HepG2 (cell line): ENCODE data around the gene HPS1. TPM values are rescaled to one million over a fixed set of nuclear protein-coding genes. Genes with fewer than 3 reads are reported as not detected.

Source experiments
- ATAC-seq: fragments of 200-7000 bp; cut with Tn5 transposase; 3 replicates; pipeline ENCODE4 v1.9.1; 2020; ENCODE audit warnings: mild to moderate bottlenecking, moderate library complexity
- BruUV-seq: library from RNA; stranded (reverse); fragments of 400-500 nt; replicated peaks from 2 replicates; lab custom pipeline; 2021; lab: Mats Ljungman, UMichigan
- CTCF ChIA-PET: fragments of 300-600 bp; formaldehyde crosslinking; extraction: SDS; loops from one replicate; lab custom pipeline; 2021; ENCODE audit warnings: low total read pairs, inconsistent platforms, low intra/inter-chr PET ratio; lab: Yijun Ruan, JAX
- POLR2A ChIA-PET: fragments of 350-600 bp; sonication (Branson Sonifier 250); formaldehyde crosslinking; loops from one replicate; lab custom pipeline; 2020; ENCODE audit warnings: antibody characterized with exemption, inconsistent platforms; lab: Yijun Ruan, JAX
- DNase-seq: peaks from one replicate; pipeline ENCODE4 v3.0.0-alpha.2; 2015; ENCODE audit warnings: low spot score
- FAIRE-seq: peaks from 3 replicates; lab custom pipeline; 2011; peaks lifted over from hg19 to GRCh38; lab: Jason Lieb, UNC
- H2AFZ ChIP-seq: one replicate; pipeline ENCODE4 v1.6.1; 2011; ENCODE audit warnings: low read length, inconsistent platforms
- H3K27ac ChIP-seq: fragments of 300-600 bp; 3 replicates; pipeline ENCODE4 v1.8.0; 2011; ENCODE audit warnings: mixed run types, mild to moderate bottlenecking, mixed read lengths, low read length, inconsistent platforms; ENCODE audit not compliant: insufficient read depth; ENCODE audit errors: extremely low read length
- H3K27me3 ChIP-seq, 2 experiments: fragments of 200-600 bp in 1 of 2; 2 replicates in 1 of 2; 3 replicates in 1 of 2; pipeline versions ENCODE4 v1.6.0 to v1.8.0; 2011; ENCODE audit warnings: low read length in 2 of 2, mild to moderate bottlenecking in 2 of 2, moderate library complexity in 2 of 2, inconsistent platforms in 1 of 2; ENCODE audit not compliant: insufficient read depth in 2 of 2, control insufficient read depth in 1 of 2
- H3K36me3 ChIP-seq, 2 experiments: fragments of 200-600 bp in 1 of 2; replicated peaks in 1 of 2; 2 replicates in 1 of 2; 3 replicates in 1 of 2; pipeline versions ENCODE4 v1.5.1 to v1.8.0; 2011; ENCODE audit warnings: low read length in 2 of 2, inconsistent platforms in 1 of 2; ENCODE audit not compliant: insufficient read depth in 2 of 2, control insufficient read depth in 1 of 2
- H3K4me1 ChIP-seq: 2 replicates; pipeline ENCODE4 v1.5.1; 2012; ENCODE audit warnings: low read length, inconsistent platforms; ENCODE audit not compliant: insufficient read depth
- H3K4me2 ChIP-seq: 2 replicates; pipeline ENCODE4 v1.6.0; 2011; ENCODE audit warnings: low read depth, low read length, inconsistent platforms
- H3K4me3 ChIP-seq, 3 experiments: fragments of 200-600 bp in 1 of 3; sonication (generic), shearing (Covaris generic) in 1 of 3; replicated peaks in 1 of 3; 2 replicates each; pipeline ENCODE4 v1.5.1; 2011 to 2016; ENCODE audit warnings: low read length in 3 of 3, inconsistent platforms in 2 of 3, low read depth in 2 of 3, mild to moderate bottlenecking in 2 of 3, control low read depth in 1 of 3, mixed read lengths in 1 of 3; ENCODE audit not compliant: insufficient read depth in 1 of 3
- H3K79me2 ChIP-seq: one replicate; pipeline ENCODE4 v1.6.1; 2011; ENCODE audit warnings: low read length, inconsistent platforms; ENCODE audit not compliant: insufficient read depth
- H3K9ac ChIP-seq: 2 replicates; pipeline ENCODE4 v1.6.0; 2011; ENCODE audit warnings: mild to moderate bottlenecking, low read depth, low read length, inconsistent platforms; ENCODE audit not compliant: insufficient read depth
- H3K9me3 ChIP-seq: 2 replicates; pipeline ENCODE4 v1.5.1; 2012; ENCODE audit warnings: mild to moderate bottlenecking, low read length
- H4K20me1 ChIP-seq: 2 replicates; pipeline ENCODE4 v1.6.0; 2011; ENCODE audit warnings: inconsistent platforms, mild to moderate bottlenecking, low read length, moderate library complexity; ENCODE audit not compliant: insufficient read depth
- ATF4 ChIP-seq, 2 experiments: fragments of 450-650 bp in 1 of 2; sonication (generic) in 1 of 2; formaldehyde crosslinking; IDR thresholded peaks; 2 replicates each; pipeline versions ENCODE4 v1.5.0 to v1.8.0; 2020 to 2022; ENCODE audit warnings: mild to moderate bottlenecking in 1 of 2, missing genetic modification reagents in 1 of 2
- ELF4 ChIP-seq: sonication (generic); formaldehyde crosslinking; IDR thresholded peaks from 2 replicates; pipeline ENCODE4 v1.5.0; 2020; ENCODE audit warnings: missing genetic modification reagents, mild to moderate bottlenecking, moderate library complexity, borderline replicate concordance
- HHEX ChIP-seq: IDR thresholded peaks from 2 replicates; pipeline ENCODE4 v1.6.1; 2016; ENCODE audit warnings: control low read depth
- SOX5 ChIP-seq: IDR thresholded peaks from 2 replicates; pipeline ENCODE4 v1.6.1; 2016; ENCODE audit warnings: borderline replicate concordance
- ZBTB7A ChIP-seq: sonication (generic); formaldehyde crosslinking; IDR thresholded peaks from 2 replicates; pipeline ENCODE4 v1.8.0; 2022; ENCODE audit warnings: mild to moderate bottlenecking, missing genetic modification reagents
- ZNF10 ChIP-seq: sonication (generic); formaldehyde crosslinking; IDR thresholded peaks from 2 replicates; pipeline ENCODE4 v1.4.0; 2020; ENCODE audit warnings: mild to moderate bottlenecking, low read depth, missing genetic modification reagents, borderline replicate concordance
- ZNF607 ChIP-seq: sonication (generic); formaldehyde crosslinking; IDR thresholded peaks from 2 replicates; pipeline ENCODE4 v1.5.1; 2020; ENCODE audit warnings: missing genetic modification reagents, mild to moderate bottlenecking, borderline replicate concordance
- ZNF775 ChIP-seq: sonication (generic); formaldehyde crosslinking; IDR thresholded peaks from 2 replicates; pipeline ENCODE4 v1.4.0; 2020; ENCODE audit warnings: missing genetic modification reagents, mild to moderate bottlenecking, moderate library complexity, borderline replicate concordance
- ZNF891 ChIP-seq: sonication (generic); formaldehyde crosslinking; IDR thresholded peaks from 2 replicates; pipeline ENCODE4 v1.5.0; 2020; ENCODE audit warnings: mild to moderate bottlenecking, missing genetic modification reagents
- ZSCAN9 ChIP-seq: IDR thresholded peaks from 2 replicates; pipeline ENCODE4 v1.6.1; 2016; ENCODE audit warnings: borderline replicate concordance
- WGBS: methylation state at CpG from one replicate; pipeline ENCODE4 v1.1.6; 2017; ENCODE audit warnings: low lambda C conversion rate; 5-methylcytosine and 5-hydroxymethylcytosine counted together
- in situ Hi-C: cut with HindIII; loops from 2 replicates; pipeline ENCODE4 v1.10.0; 2017; ENCODE audit warnings: low pct_unique_long_range_greater_than_20kb; ENCODE audit not compliant: extremely low pct_ligation_motif_present
- intact Hi-C: fragments of 100-400 bp; cut with micrococcal nuclease; formaldehyde crosslinking; loops from one replicate; pipeline ENCODE4 v1.10.0; 2022; ENCODE audit not compliant: unreplicated experiment
- polyA plus RNA-seq, 8 experiments: library from polyadenylated mRNA; depleted of rRNA in 3 of 8; stranded (reverse) in 7 of 8; unstranded in 1 of 8; fragments of >200 nt; fragmentation: Illumina TruSeq in 4 of 8; extraction: Trizol in 4 of 8; gene quantifications; 2 replicates each; pipeline versions ENCODE4 v1.2.1 to v1.2.3, GENCODE V29; 2011 to 2016; ENCODE audit warnings: low read depth in 4 of 8, missing spikeins in 1 of 8, mixed read lengths in 1 of 8; ENCODE audit not compliant: insufficient read depth in 1 of 8
- total RNA-seq, 5 experiments: library from RNA; depleted of rRNA; stranded (reverse); fragments of >200 nt; fragmentation: Illumina TruSeq; extraction: Trizol; gene quantifications; 2 replicates each; pipeline ENCODE4 v1.2.3, GENCODE V29; 2016; ENCODE audit warnings: low read depth in 1 of 5

The HPS1 gene
- total and polyA plus RNA-seq, 2 of the 13 experiments (the other 11 are each of a cell fraction or from before 2014, with no cell fraction given), result 24.6 to 25.8 TPM

GRCh38 chr10:98429320-98430072 lies 17.2 kb downstream of the HPS1 start:
- BruUV-seq, result no TSS peak
- WGBS, result 98% methylated on average over 13 of the region's 22 CpGs
- H4K20me1 ChIP-seq, result 0 out of 2 replicates have a peak, but pooled peaks cover 2% of the 10 kb centered on the region
- no peak for ATAC-seq
- ChIA-PET CTCF (no interaction called here), POLR2A (no interaction called here)
- H3K4me1 ChIP-seq, result peaks cover 1% of the 10 kb centered on the region
- no peaks in the 10 kb centered on the region for H3K27me3 ChIP-seq
- H3K4me2 ChIP-seq, result no peak overlapping the region
- intact Hi-C loops, result no loop called here
- in situ Hi-C loops, result no loop called here
- H3K36me3 ChIP-seq, result peaks cover 14 to 50% of the 10 kb centered on the region in 2 experiments
- H2AFZ ChIP-seq, result no peak overlapping the region
- no peak for DNase-seq
- H3K4me3 ChIP-seq, result no peak overlapping the region
- no peak overlapping the region for H3K27ac ChIP-seq
- H3K79me2 ChIP-seq, result no peaks in the 10 kb centered on the region
- no peaks in the 10 kb centered on the region for H3K9me3 ChIP-seq
- no peak for FAIRE-seq
- no peak overlapping the region for H3K9ac ChIP-seq
- TF ChIP-seq HHEX (CRISPR knock-in tag), result no peak
- no peak for TF ChIP-seq ELF4 (CRISPR knock-in tag)
- no peak for TF ChIP-seq ATF4 (CRISPR knock-in tag; IDR thresholded peaks at IDR 0.05)
- TF ChIP-seq ZBTB7A (CRISPR knock-in tag), result no peak
- TF ChIP-seq ZNF10 (CRISPR knock-in tag), result no peak
- TF ChIP-seq ZNF775 (CRISPR knock-in tag), result no peak
- TF ChIP-seq SOX5 (CRISPR knock-in tag), result no peak
- TF ChIP-seq ZNF891 (CRISPR knock-in tag), result no peak
- no peak for TF ChIP-seq ZSCAN9 (CRISPR knock-in tag)
- no peak for TF ChIP-seq ZNF607 (CRISPR knock-in tag)
